ENCODE measurements around the gene TLCD1. TPM values are rescaled to one million over a fixed set of nuclear protein-coding genes. Genes with fewer than 3 reads are reported as not detected.

The TLCD1 gene
- total RNA-seq, 1 experiment from 2014 or later = 7.1 TPM

DNA sequence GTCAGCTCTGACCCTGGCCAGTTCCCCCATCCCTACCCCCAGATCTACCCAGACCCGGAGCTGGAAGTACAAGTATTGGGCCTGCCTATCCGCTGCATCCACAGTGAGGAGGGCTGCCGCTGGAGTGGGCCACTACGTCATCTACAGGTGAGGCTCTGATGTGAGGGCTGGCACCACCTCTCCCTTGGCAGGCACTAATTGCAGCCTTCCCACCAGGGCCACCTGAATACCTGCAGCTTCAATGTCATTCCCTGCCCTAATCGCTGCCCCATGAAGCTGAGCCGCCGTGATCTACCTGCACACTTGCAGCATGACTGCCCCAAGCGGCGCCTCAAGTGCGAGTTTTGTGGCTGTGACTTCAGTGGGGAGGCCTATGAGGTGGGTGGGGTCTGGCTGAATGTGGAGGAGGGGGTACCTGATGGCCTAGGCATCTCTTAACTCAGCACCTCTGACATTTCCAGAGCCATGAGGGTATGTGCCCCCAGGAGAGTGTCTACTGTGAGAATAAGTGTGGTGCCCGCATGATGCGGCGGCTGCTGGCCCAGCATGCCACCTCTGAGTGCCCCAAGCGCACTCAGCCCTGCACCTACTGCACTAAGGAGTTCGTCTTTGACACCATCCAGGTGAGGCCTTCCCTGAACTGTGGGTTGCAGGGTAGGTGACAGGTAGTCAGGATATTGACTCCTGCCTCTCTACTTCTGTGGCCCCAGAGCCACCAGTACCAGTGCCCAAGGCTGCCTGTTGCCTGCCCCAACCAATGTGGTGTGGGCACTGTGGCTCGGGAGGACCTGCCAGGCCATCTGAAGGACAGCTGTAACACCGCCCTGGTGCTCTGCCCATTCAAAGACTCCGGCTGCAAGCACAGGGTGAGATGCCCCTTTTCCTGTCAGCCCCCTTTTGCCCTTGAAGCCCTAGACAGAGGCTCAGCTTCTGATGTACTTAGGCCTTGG lies 22.0 kb upstream of the TLCD1 start:
- no peak overlapping the region for H3K9ac ChIP-seq (ENCODE audit: low read length)
- peak overlapping the region; percentile 99 for H3K27ac ChIP-seq (ENCODE audit: low read length)
- no peaks in the 10 kb centered on the region for H3K9me3 ChIP-seq (ENCODE audit: low read length)
- peak overlapping the region; percentile 89; the same call in 1 of the 2 replicates for H3K4me3 ChIP-seq (ENCODE audit: low read length)
- no peaks in the 10 kb centered on the region for H3K27me3 ChIP-seq (ENCODE audit: low read length)
- POLR2A ChIA-PET (ENCODE audit: unreplicated experiment) = no interaction called here
- BruUV-seq (replicated peaks) = no TSS peak
- peaks cover 24% of the 10 kb centered on the region for H3K4me1 ChIP-seq (ENCODE audit: insufficient read depth, low read length)
- H3K9me2 ChIP-seq (replicated peaks; ENCODE audit: low read length) = no peaks in the 10 kb centered on the region
- CTCF ChIA-PET = interaction anchor here (2.2 kb wide), 1 partner anchor 21 kb away, joined by 11 read pairs; the partner anchor contains the start of gene TLCD1
- H3K4me2 ChIP-seq (ENCODE audit: low read length) = peak overlapping the region; percentile 99
- peaks cover 51% of the 10 kb centered on the region for H3K79me2 ChIP-seq (ENCODE audit: low read length)
- H4K20me1 ChIP-seq (ENCODE audit: low read length) = peaks cover 27% of the 10 kb centered on the region
- H3K36me3 ChIP-seq (ENCODE audit: low read depth, low read length) = peaks cover 30% of the 10 kb centered on the region
- TF ChIP-seq, protein P1, sequence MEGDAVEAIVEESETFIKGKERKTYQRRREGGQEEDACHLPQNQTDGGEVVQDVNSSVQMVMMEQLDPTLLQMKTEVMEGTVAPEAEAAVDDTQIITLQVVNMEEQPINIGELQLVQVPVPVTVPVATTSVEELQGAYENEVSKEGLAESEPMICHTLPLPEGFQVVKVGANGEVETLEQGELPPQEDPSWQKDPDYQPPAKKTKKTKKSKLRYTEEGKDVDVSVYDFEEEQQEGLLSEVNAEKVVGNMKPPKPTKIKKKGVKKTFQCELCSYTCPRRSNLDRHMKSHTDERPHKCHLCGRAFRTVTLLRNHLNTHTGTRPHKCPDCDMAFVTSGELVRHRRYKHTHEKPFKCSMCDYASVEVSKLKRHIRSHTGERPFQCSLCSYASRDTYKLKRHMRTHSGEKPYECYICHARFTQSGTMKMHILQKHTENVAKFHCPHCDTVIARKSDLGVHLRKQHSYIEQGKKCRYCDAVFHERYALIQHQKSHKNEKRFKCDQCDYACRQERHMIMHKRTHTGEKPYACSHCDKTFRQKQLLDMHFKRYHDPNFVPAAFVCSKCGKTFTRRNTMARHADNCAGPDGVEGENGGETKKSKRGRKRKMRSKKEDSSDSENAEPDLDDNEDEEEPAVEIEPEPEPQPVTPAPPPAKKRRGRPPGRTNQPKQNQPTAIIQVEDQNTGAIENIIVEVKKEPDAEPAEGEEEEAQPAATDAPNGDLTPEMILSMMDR (conservative IDR thresholded peaks at IDR 0.05; ENCODE audit: low read depth, low read length) = no peak
- no peak for TF ChIP-seq EZH2phosphoT487 (IDR thresholded peaks at IDR 0.05; ENCODE audit: borderline replicate concordance, low read length)
- no peak for TF ChIP-seq EZH2 (IDR thresholded peaks at IDR 0.05; ENCODE audit: low read length, unreplicated experiment)
- no peaks in the 10 kb centered on the region for H3F3A ChIP-seq (ENCODE audit: low read length, unreplicated experiment)
- ATAC-seq = no peak
- intact Hi-C loops (cut with micrococcal nuclease) = no loop called here
- H2AFZ ChIP-seq (ENCODE audit: low read length) = no peak overlapping the region
- DNase-seq = no peak

DNA sequence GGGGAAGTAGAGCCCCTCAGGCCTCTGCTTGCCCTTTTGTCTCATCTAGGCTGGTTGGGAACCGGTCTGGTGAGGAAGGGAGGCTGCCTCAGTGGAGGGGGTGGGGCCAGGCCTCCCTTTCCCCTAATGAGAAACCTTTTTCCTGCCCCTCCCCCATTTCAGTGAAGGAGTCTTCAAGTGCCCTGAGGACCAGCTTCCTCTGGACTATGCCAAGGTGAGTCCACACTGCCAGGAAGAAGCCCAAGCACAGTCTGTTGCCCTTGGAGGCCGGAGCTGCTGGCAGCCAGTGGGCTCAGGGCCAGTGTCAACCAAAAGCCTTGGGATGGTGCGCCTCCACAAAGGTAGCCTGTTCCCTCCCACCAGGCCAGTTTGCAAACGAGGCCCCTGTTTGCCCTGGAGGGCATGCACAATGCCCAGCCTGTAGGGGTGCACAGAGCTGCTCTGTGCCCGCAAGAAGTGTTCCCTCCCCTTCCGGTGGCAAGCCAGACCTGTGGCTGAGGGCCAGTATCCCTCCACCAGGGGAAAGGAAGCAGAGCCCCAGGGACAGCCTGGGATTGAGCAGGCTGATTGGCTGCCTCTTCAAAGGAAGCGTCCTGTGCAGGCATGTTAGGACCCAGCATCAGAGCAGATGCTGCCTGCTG lies 21.1 kb upstream of the TLCD1 start:
- Histone ChIP-seq H3K36me3 (ENCODE audit: low read depth, low read length) (peaks cover 30% of the 10 kb centered on the region), H3K79me2 (ENCODE audit: low read length) (peaks cover 51% of the 10 kb centered on the region), H3K9me3 (ENCODE audit: low read length) (no peaks in the 10 kb centered on the region), H3K27me3 (ENCODE audit: low read length) (no peaks in the 10 kb centered on the region), H2AFZ (ENCODE audit: low read length) (no peak overlapping the region), H3K4me3 (ENCODE audit: low read length) (peak overlapping the region; percentile 89), H3F3A (ENCODE audit: low read length, unreplicated experiment) (no peaks in the 10 kb centered on the region), H4K20me1 (ENCODE audit: low read length) (peaks cover 27% of the 10 kb centered on the region), H3K4me2 (ENCODE audit: low read length) (peak overlapping the region; percentile 99), H3K9ac (ENCODE audit: low read length) (peak overlapping the region; percentile 95), H3K27ac (ENCODE audit: low read length) (peak overlapping the region; percentile 99), H3K9me2 (replicated peaks; ENCODE audit: low read length) (no peaks in the 10 kb centered on the region), H3K4me1 (ENCODE audit: insufficient read depth, low read length) (peaks cover 27% of the 10 kb centered on the region)
- POLR2A ChIA-PET (ENCODE audit: unreplicated experiment) = interaction anchor here (0.5 to 1.0 kb wide), 2 partner anchors 19 to 21 kb away, joined by 4 read pairs; partner anchors contain the start of genes NEK8 and TLCD1
- intact Hi-C loops (cut with micrococcal nuclease) = no loop called here
- no peak for ATAC-seq
- CTCF ChIA-PET = interaction anchor here (2.2 kb wide), 1 partner anchor 20 kb away, joined by 11 read pairs; the partner anchor contains the start of gene TLCD1
- DNase-seq = peak; percentile 81
- no peak for TF ChIP-seq EZH2phosphoT487 (IDR thresholded peaks at IDR 0.05; ENCODE audit: borderline replicate concordance, low read length)
- no peak for TF ChIP-seq EZH2 (IDR thresholded peaks at IDR 0.05; ENCODE audit: low read length, unreplicated experiment)
- TF ChIP-seq, protein P1 (conservative IDR thresholded peaks at IDR 0.05; ENCODE audit: low read depth, low read length) = no peak
- BruUV-seq (replicated peaks) = no TSS peak

Data from PC-3 (cell line).